NCI-H69 (cell line): ENCODE data around the gene ZFAND3.

Source experiments
- DNase-seq: peaks from one replicate; lab custom pipeline; 2025; lab: John Stamatoyannopoulos, UW

Gene ZFAND3

GRCh38 chr6:38134704-38135088, 315.2 kb downstream of the ZFAND3 start:
- DNase-seq: no peak

DNA sequence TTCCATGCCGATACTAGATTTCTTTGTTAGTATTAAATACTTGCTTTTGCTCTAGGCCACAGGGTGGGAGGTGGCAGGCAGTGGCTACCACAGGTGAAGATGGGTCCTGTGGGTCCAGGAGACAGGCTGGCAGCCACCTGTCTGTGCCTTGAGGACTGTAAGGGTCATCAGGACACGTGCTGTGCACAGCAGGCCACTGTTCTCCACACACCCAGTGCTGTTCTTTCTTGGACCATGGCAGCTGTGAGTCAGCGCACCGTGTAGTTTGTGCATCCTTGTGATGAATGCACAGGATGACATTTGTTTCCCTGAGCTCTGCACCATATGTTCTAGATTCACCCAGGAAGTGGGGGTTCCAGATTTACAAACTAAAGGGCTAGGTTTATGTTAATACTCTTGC, 317.0 kb downstream of the ZFAND3 start:
- peak; percentile 79 for DNase-seq

- DNase-seq: peak; percentile 68
Measured at GRCh38 chr6:38137608-38138265, 318.2 kb downstream of the ZFAND3 start.

DNA sequence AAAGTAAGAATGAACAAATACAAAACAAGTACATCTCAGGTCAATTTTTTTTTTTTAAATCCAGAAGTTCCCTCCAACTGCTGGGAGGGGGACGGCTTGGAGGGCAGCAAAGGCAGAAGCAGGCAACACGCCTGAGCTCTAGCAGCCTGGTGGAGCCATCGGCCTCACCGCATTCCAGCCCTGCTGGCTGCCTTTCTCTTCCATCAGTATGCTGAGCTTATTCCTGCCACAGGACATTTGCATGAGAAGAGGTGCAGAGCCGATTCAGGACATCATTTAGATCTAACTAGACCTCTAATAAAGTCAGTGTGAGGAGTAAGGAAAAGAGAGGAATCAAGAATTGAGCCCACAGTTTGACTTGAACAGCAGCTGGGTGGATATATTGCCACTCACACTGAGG, 318.8 kb downstream of the ZFAND3 start:
- no peak for DNase-seq

DNA sequence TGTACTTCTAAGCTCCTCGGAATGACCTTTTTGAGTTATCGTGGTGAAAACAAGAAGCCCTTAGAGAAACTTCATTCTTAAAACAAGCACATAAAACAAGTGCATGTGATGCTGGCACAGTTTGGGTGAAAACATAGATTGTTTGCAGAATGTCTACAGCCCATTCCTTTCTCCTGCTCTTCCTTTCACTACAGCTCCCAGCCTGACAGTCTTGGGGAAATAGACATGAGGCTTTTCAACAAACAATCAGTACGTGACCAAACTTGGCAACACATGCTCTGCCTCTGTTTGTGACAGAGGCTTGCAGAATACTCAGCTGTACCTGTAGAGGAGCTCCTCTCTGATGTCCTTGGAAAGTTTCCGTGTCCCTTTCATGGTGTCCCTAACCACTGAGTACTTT, 321.6 kb downstream of the ZFAND3 start:
- DNase-seq: no peak

DNA sequence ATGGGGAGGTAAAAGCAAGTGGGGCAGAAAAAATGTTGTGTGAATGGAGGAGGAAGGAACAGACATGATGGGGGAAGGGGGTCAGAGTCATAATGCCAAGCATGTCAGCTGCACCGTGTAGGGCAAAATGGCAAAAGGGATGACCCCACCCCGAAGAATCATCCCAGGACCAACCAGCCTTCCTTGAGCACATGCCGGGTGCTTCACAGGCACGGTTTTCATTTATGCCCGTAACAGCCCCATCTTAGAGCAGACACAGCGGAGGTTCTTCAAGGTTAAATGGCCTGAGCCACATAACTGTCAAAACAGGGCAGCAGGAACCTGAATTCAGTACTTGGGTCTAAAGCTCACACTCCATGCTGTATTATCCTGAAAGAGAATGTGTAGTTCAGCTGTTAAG, 322.2 kb downstream of the ZFAND3 start:
- no peak for DNase-seq

DNA sequence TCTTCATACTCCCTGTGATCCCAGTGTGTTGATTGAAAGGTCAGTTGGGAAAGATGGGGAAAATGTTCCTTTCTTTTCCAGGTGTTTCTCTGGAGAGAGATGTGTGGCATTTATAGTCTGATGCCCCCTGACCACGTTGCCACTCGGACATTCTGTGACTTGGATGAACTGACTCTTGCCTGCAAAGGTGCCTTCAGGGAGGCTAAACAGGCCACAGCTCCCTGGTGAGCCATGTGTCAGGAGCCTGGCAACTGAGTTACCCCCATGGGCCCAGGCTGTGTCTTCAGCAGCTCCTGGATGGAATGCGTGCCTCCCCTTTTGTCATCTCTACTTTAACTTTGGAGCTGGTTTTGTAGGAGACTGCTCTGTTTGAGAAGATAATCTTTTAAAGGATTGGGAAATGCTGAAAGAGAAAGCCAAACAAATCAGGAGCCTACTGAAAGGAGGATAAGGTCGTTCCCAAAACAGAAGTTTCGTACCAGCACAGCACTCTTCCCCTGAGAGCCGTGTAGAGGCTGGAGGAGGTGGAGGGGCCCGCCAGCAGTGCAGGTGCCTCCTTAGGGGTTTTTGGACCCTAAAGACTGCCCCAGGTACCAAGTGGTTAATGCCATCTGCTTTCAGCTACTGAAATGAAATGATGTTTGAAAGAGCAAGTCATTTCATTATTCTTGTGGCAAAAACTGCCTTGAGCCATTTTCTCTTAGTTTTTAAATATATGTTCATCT, 322.8 kb downstream of the ZFAND3 start:
- DNase-seq: no peak

GRCh38 chr6:38143191-38144150, 323.9 kb downstream of the ZFAND3 start:
- DNase-seq: peak; percentile 69

DNA sequence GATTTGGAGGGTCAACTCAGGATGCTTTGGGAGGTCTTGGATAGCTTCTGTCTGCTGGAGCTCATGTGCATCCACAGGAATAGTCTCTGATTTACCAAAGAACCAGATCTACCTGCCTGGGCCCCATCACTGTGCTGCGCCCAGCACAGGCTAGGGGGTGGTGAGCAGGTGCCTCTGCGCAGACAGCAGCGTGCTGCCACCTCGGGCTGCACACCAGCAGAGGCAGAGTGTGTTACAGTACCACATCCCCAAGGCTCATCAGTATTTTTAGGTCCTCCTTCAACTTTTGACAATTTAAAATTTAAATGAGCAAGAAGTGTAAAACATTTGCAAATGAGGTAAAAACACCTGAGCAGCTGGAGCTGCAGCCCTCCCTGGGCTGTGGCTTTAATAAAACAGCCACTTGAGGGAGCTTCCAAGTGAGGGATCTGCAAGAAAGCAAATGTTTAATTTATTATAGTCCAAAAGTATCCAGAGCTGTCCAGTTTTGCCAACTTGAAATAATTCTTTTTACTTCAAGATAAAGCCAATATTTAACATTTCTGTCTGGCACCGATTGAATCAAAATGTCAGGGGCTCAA, 324.9 kb downstream of the ZFAND3 start:
- DNase-seq: peak; percentile 19

GRCh38 chr6:38146021-38146733, 326.6 kb downstream of the ZFAND3 start:
- DNase-seq: no peak

- no peak for DNase-seq
Measured at GRCh38 chr6:38146734-38147027, 327.2 kb downstream of the ZFAND3 start.

GRCh38 chr6:38148606-38149005, 329.1 kb downstream of the ZFAND3 start:
- DNase-seq: no peak

- peak; percentile 95 for DNase-seq
Measured at GRCh38 chr6:38149531-38149930, 330.0 kb downstream of the ZFAND3 start.

- DNase-seq: peak; percentile 21
Measured at GRCh38 chr6:38150021-38150420, 330.5 kb downstream of the ZFAND3 start.

DNA sequence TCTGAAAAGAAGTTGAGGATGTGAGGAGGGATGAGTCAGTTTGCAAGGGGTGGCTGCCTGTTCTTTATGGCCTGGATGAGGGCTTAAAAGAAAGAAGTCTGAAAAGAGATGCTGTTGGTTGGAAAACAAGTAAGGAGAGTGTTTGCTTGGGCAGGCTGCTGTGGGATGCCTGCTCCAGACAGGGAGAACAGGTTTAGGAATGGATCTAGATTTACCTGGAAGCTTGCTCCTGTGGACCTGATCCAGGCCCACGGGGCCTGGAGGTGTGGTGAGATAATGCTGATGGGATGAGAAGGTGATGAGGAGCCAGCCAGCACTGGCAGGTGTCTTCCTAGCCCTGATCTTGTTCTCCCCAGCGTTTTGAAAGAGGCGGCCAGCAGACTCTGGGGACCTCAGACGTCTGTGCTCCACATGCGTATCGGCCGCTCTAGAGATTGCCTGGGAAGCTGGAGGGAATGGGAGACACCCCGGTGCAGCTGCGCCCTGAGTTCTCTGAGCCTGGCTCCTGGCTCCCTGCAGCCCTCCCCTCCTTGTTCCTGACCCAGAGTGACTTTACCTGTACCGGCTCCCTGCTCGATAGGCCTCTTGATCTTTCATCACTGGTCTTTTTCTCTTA, 331.3 kb downstream of the ZFAND3 start:
- DNase-seq: no peak

GRCh38 chr6:38151580-38152500, 332.3 kb downstream of the ZFAND3 start:
- no peak for DNase-seq

GRCh38 chr6:38152620-38153019, 333.1 kb downstream of the ZFAND3 start:
- DNase-seq: no peak

GRCh38 chr6:38153076-38153797, 333.7 kb downstream of the ZFAND3 start:
- peak; percentile 34 for DNase-seq

GRCh38 chr6:38153798-38154345, 334.3 kb downstream of the ZFAND3 start:
- no peak for DNase-seq
